ENCODE measurements around the gene FAAP100. TPM values are rescaled to one million over a fixed set of nuclear protein-coding genes. Genes with fewer than 3 reads are reported as not detected.

FAAP100 gene
- total RNA-seq, 4 donors from 2014 or later = 19.4 to 34.3 (median 28.4) TPM

- intact Hi-C loops (cut with DNase I; ENCODE audit: low total_unique reads) = no loop called here
- H3K4me3 ChIP-seq (ENCODE audit: low read depth, poor library complexity, severe bottlenecking) = no peak overlapping the region
- 93 to 96% methylated on average over 10 of the region's 10 CpGs for WGBS, 2 donors
- TF ChIP-seq CTCF (IDR thresholded peaks at IDR 0.05) (no peak), POLR2A (IDR thresholded peaks at IDR 0.05) (no peak)
- no peak for DNase-seq (ENCODE audit: low spot score in 2 of 2)
Measured at GRCh38 chr17:81578038-81578441, 25.9 kb upstream of the FAAP100 start.

- 76 to 80% methylated on average over 11 of the region's 11 CpGs for WGBS, 2 donors
- no peak for TF ChIP-seq CTCF (IDR thresholded peaks at IDR 0.05)
- no peak for TF ChIP-seq POLR2A (IDR thresholded peaks at IDR 0.05)
- intact Hi-C loops (cut with DNase I; ENCODE audit: low total_unique reads) = no loop called here
- DNase-seq (ENCODE audit: low spot score in 2 of 2) = no peak
- H3K4me3 ChIP-seq (ENCODE audit: low read depth, poor library complexity, severe bottlenecking) = no peak overlapping the region
Measured at GRCh38 chr17:81577278-81578000, 25.3 kb upstream of the FAAP100 start.

- no peak for DNase-seq (ENCODE audit: low spot score in 2 of 2)
- WGBS, 2 donors = 72 to 78% methylated on average over 17 of the region's 17 CpGs
- intact Hi-C loops (cut with DNase I; ENCODE audit: low total_unique reads) = no loop called here
- TF ChIP-seq POLR2A (IDR thresholded peaks at IDR 0.05) = no peak
- no peak for TF ChIP-seq CTCF (IDR thresholded peaks at IDR 0.05)
- no peak overlapping the region for H3K4me3 ChIP-seq (ENCODE audit: low read depth, poor library complexity, severe bottlenecking)
Measured at GRCh38 chr17:81576621-81577277, 24.6 kb upstream of the FAAP100 start.

- intact Hi-C loops (cut with DNase I; ENCODE audit: low total_unique reads) = no loop called here
- no peak overlapping the region for H3K4me3 ChIP-seq (ENCODE audit: low read depth, poor library complexity, severe bottlenecking)
- TF ChIP-seq CTCF (IDR thresholded peaks at IDR 0.05) (no peak), POLR2A (IDR thresholded peaks at IDR 0.05) (no peak)
- 89 to 95% methylated on average over 3 of the region's 3 CpGs for WGBS, 2 donors
- no peak for DNase-seq (ENCODE audit: low spot score in 2 of 2)
Measured at GRCh38 chr17:81575836-81576235, 23.7 kb upstream of the FAAP100 start.

- 77 to 88% methylated on average over 8 of the region's 8 CpGs for WGBS, 2 donors
- H3K4me3 ChIP-seq (ENCODE audit: low read depth, poor library complexity, severe bottlenecking) = no peak overlapping the region
- DNase-seq (ENCODE audit: low spot score in 2 of 2) = no peak
- intact Hi-C loops (cut with DNase I; ENCODE audit: low total_unique reads) = no loop called here
- no peak for TF ChIP-seq CTCF (IDR thresholded peaks at IDR 0.05)
- no peak for TF ChIP-seq POLR2A (IDR thresholded peaks at IDR 0.05)
Measured at GRCh38 chr17:81574643-81574956, 22.4 kb upstream of the FAAP100 start.
